HT-29 (cell line): ENCODE results near the gene SLF2. TPM values are rescaled to one million over a fixed set of nuclear protein-coding genes. Genes with fewer than 3 reads are reported as not detected.

Experiments used
- DNase-seq: peaks from one replicate; pipeline ENCODE4 v3.0.0-alpha.2; 2015; ENCODE audit warnings: low spot score
- total RNA-seq: library from RNA; depleted of rRNA; stranded (reverse); fragments of >200 nt; shearing (Covaris generic); gene quantifications from 2 replicates; pipeline ENCODE4 v1.2.3, GENCODE V29; 2014

The SLF2 gene
- total RNA-seq, 1 experiment from 2014 or later = 15.7 TPM

GRCh38 chr10:100979791-100980272, 67.1 kb downstream of the SLF2 start:
- no peak for DNase-seq

- no peak for DNase-seq
These were observed 67.5 kb downstream of the SLF2 start for GRCh38 chr10:100980311-100980710.

GRCh38 chr10:100980711-100981110, 67.9 kb downstream of the SLF2 start:
- DNase-seq = no peak

- no peak for DNase-seq
These were observed 68.5 kb downstream of the SLF2 start for GRCh38 chr10:100981178-100981772.

GRCh38 chr10:100982916-100983830, 70.4 kb downstream of the SLF2 start:
- no peak for DNase-seq

- no peak for DNase-seq
These were observed 71.3 kb downstream of the SLF2 start for GRCh38 chr10:100983868-100984671.

- no peak for DNase-seq
These were observed 72.0 kb downstream of the SLF2 start for GRCh38 chr10:100984672-100985177.

- peak; percentile 26 for DNase-seq
These were observed 72.6 kb downstream of the SLF2 start for GRCh38 chr10:100985336-100985735.

- no peak for DNase-seq
These were observed 73.8 kb downstream of the SLF2 start for GRCh38 chr10:100986623-100986951.

GRCh38 chr10:100986952-100987684, 74.4 kb downstream of the SLF2 start, which contains the start of the genes MRPL43 and TWNK:
TSS of gene MRPL43 (minus strand) at chr10:100987497. CDS start at chr10:100987443, 54 bp downstream.
TSS of gene TWNK (plus strand) at chr10:100987543. CDS start at chr10:100988211, 668 bp downstream.
- peak; percentile 84 for DNase-seq

GRCh38 chr10:100987685-100988049, 74.9 kb downstream of the SLF2 start:
- DNase-seq = peak; percentile 22

GRCh38 chr10:100988166-100988565, 75.4 kb downstream of the SLF2 start:
- no peak for DNase-seq

GRCh38 chr10:100989088-100989487, 76.3 kb downstream of the SLF2 start:
- no peak for DNase-seq

GRCh38 chr10:100993986-100994708, 81.4 kb downstream of the SLF2 start:
- DNase-seq = peak; percentile 70

- DNase-seq = no peak
These were observed 82.4 kb downstream of the SLF2 start for GRCh38 chr10:100995181-100995580.

- no peak for DNase-seq
These were observed 84.1 kb downstream of the SLF2 start for GRCh38 chr10:100996678-100997359.

GRCh38 chr10:100997360-100998182, 84.8 kb downstream of the SLF2 start:
- peak; percentile 89 for DNase-seq

- DNase-seq = peak; percentile 86
These were observed 85.6 kb downstream of the SLF2 start for GRCh38 chr10:100998183-100998990.
